ENCODE data around the gene DNAJC18. TPM values are rescaled to one million over a fixed set of nuclear protein-coding genes. Genes with fewer than 3 reads are reported as not detected.

The DNAJC18 gene
- total and polyA plus RNA-seq, 2 experiments from 2014 or later, result 10.9 to 13.4 TPM

DNA sequence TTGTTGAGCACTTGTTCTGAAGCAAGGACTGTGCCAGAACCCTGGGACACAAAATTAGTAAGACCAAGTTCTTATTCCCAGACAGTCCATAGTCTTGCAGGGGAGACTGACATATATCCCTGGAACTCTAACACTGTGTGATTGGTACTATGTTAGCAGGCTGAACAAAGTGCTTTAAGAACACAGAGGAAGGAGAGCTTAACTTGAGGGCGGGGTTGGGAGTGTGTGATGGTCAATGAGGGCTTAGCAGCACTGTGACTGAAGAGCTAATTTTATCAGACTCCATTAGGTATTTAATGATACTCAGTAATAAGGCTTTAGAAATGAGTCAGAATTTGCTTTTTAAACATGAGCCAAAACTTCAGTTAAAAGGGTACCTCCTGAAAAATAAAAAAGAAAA, 20.5 kb downstream of the DNAJC18 start:
- Histone ChIP-seq H3K27me3 (replicated peaks; ENCODE audit: insufficient read depth) (no peaks in the 10 kb centered on the region), H2AFZ (no peak overlapping the region), H3K9ac (no peak overlapping the region), H3K4me2 (ENCODE audit: unreplicated experiment) (no peak overlapping the region), H3K9me2 (ENCODE audit: insufficient read depth) (no peaks in the 10 kb centered on the region), H3K27ac (no peak overlapping the region), H3K4me3 (no peak overlapping the region), H3K9me3 (ENCODE audit: low read depth) (no peaks in the 10 kb centered on the region), H4K20me1 (ENCODE audit: insufficient read depth) (no peaks in the 10 kb centered on the region), H3K79me2 (ENCODE audit: insufficient read depth) (no peaks in the 10 kb centered on the region), H3K4me1 (ENCODE audit: insufficient read depth) (no peaks in the 10 kb centered on the region), H3F3A (ENCODE audit: insufficient read depth) (no peaks in the 10 kb centered on the region), H3K36me3 (ENCODE audit: low read depth) (peaks cover 8% of the 10 kb centered on the region; the same call in 1 of the 2 replicates)
- in situ Hi-C loops (cut with MboI), result no loop called here
- DNase-seq, result no peak
- no peak for TF ChIP-seq EZH2 (IDR thresholded peaks at IDR 0.05; ENCODE audit: insufficient read depth, poor library complexity, severe bottlenecking)
- TF ChIP-seq EZH2phosphoT487 (IDR thresholded peaks at IDR 0.05; ENCODE audit: insufficient read depth, low read depth), result no peak
- 96 to 97% methylated on average over 1 of the region's 1 CpG for WGBS, 2 experiments (ENCODE audit: low coverage in 1 of 2, low lambda C conversion rate in 2 of 2, missing lambda C conversion rate in 2 of 2)

DNA sequence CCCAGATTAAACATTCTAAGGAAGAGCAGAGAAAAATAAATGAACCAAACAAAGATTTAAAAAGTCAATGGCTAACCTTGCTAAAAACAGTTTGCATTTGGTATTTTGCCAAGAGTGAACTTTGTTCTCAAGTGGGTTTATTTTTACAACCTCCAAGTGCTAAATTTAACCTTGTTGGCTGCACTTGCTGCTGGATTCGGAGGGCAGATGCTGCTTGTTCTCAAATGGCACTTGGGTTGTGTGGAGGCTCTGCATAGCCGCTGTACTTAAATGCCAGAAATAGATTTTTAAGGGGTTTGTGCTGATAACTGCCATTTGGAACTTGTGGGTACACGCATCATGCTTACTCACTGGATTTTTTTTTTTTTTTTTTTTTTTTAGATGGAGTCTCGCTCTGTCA, 22.1 kb downstream of the DNAJC18 start:
- 94 to 98% methylated on average over 3 to 4 of the region's 4 CpGs for WGBS, 2 experiments (ENCODE audit: low coverage in 1 of 2, low lambda C conversion rate in 2 of 2, missing lambda C conversion rate in 2 of 2)
- no peak overlapping the region for H3K9ac ChIP-seq
- no peaks in the 10 kb centered on the region for H3K9me3 ChIP-seq (ENCODE audit: low read depth)
- TF ChIP-seq EZH2phosphoT487 (IDR thresholded peaks at IDR 0.05; ENCODE audit: insufficient read depth, low read depth), result no peak
- TF ChIP-seq EZH2 (IDR thresholded peaks at IDR 0.05; ENCODE audit: insufficient read depth, poor library complexity, severe bottlenecking), result no peak
- DNase-seq, result no peak
- H3K79me2 ChIP-seq (ENCODE audit: insufficient read depth), result no peaks in the 10 kb centered on the region
- no peaks in the 10 kb centered on the region for H3K27me3 ChIP-seq (replicated peaks; ENCODE audit: insufficient read depth)
- in situ Hi-C loops (cut with MboI), result no loop called here
- peaks cover 8% of the 10 kb centered on the region; the same call in 1 of the 2 replicates for H3K36me3 ChIP-seq (ENCODE audit: low read depth)
- H2AFZ ChIP-seq, result no peak overlapping the region
- H3K4me3 ChIP-seq, result no peak overlapping the region
- no peak overlapping the region for H3K4me2 ChIP-seq (ENCODE audit: unreplicated experiment)
- H3K27ac ChIP-seq, result no peak overlapping the region
- H3K9me2 ChIP-seq (ENCODE audit: insufficient read depth), result no peaks in the 10 kb centered on the region
- no peaks in the 10 kb centered on the region for H4K20me1 ChIP-seq (ENCODE audit: insufficient read depth)
- H3K4me1 ChIP-seq (ENCODE audit: insufficient read depth), result no peaks in the 10 kb centered on the region
- H3F3A ChIP-seq (ENCODE audit: insufficient read depth), result no peaks in the 10 kb centered on the region

DNA sequence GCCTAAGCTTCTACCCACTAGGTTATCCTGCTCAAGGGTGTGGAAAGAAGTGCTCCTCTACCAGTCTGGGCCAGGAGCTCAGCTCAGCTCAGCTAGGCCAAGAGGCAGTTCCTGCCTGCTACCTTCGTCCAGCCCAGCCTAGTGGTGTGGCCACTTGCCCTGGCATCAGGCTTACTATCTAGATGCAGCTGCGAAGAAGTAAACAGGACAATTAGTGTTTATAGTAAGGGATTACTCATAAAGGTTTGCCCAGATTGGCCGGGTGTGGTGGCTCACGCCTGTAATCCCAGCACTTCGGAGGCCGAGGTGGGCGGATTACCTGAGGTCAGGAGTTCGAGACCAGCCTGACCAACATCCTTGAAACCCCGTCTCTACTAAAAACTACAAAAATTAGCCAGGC, 22.7 kb downstream of the DNAJC18 start:
- 90 to 93% methylated on average over 9 of the region's 9 CpGs for WGBS, 2 experiments (ENCODE audit: low coverage in 1 of 2, low lambda C conversion rate in 2 of 2, missing lambda C conversion rate in 2 of 2)
- H4K20me1 ChIP-seq (ENCODE audit: insufficient read depth), result no peaks in the 10 kb centered on the region
- H3K4me2 ChIP-seq (ENCODE audit: unreplicated experiment), result no peak overlapping the region
- H3K9ac ChIP-seq, result no peak overlapping the region
- no peak for DNase-seq
- TF ChIP-seq EZH2phosphoT487 (IDR thresholded peaks at IDR 0.05; ENCODE audit: insufficient read depth, low read depth) (no peak), EZH2 (IDR thresholded peaks at IDR 0.05; ENCODE audit: insufficient read depth, poor library complexity, severe bottlenecking) (no peak)
- in situ Hi-C loops (cut with MboI), result no loop called here
- H3K9me3 ChIP-seq (ENCODE audit: low read depth), result no peaks in the 10 kb centered on the region
- H3K27me3 ChIP-seq (replicated peaks; ENCODE audit: insufficient read depth), result no peaks in the 10 kb centered on the region
- H3K9me2 ChIP-seq (ENCODE audit: insufficient read depth), result no peaks in the 10 kb centered on the region
- H3K4me1 ChIP-seq (ENCODE audit: insufficient read depth), result peaks cover under 1% of the 10 kb centered on the region; the same call in 1 of the 2 replicates
- H2AFZ ChIP-seq, result no peak overlapping the region
- no peak overlapping the region for H3K27ac ChIP-seq
- peaks cover 4% of the 10 kb centered on the region for H3F3A ChIP-seq (ENCODE audit: insufficient read depth)
- H3K4me3 ChIP-seq, result no peak overlapping the region
- H3K36me3 ChIP-seq (ENCODE audit: low read depth), result peaks cover 8% of the 10 kb centered on the region; the same call in 1 of the 2 replicates
- no peaks in the 10 kb centered on the region for H3K79me2 ChIP-seq (ENCODE audit: insufficient read depth)

DNA sequence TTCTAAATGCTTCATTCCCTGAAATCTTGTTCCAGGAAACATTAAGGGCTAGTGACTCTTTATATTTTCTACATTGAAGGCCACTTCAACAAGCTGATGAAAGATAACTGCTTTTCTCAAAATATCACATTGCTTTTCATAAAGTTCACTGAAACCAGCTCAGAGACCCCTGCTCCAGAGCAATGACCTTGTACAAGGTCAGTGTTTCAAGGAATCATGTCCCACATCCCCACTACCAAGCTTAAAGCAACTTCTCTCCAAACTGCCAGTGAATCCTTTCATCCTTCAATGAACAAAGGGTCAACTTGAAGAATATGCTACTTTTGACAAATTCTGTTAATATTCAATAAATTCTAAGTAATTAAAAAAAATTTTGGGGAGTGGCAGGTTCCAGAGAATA, 23.5 kb downstream of the DNAJC18 start:
- Histone ChIP-seq H3K27ac (no peak overlapping the region), H2AFZ (no peak overlapping the region), H3K9me2 (ENCODE audit: insufficient read depth) (no peaks in the 10 kb centered on the region), H3K36me3 (ENCODE audit: low read depth) (peaks cover 8% of the 10 kb centered on the region; the same call in 1 of the 2 replicates), H3K79me2 (ENCODE audit: insufficient read depth) (no peaks in the 10 kb centered on the region), H3F3A (ENCODE audit: insufficient read depth) (peaks cover 12% of the 10 kb centered on the region), H4K20me1 (ENCODE audit: insufficient read depth) (no peaks in the 10 kb centered on the region), H3K9ac (no peak overlapping the region), H3K27me3 (replicated peaks; ENCODE audit: insufficient read depth) (no peaks in the 10 kb centered on the region), H3K9me3 (ENCODE audit: low read depth) (no peaks in the 10 kb centered on the region), H3K4me2 (ENCODE audit: unreplicated experiment) (no peak overlapping the region), H3K4me1 (ENCODE audit: insufficient read depth) (peaks cover 8% of the 10 kb centered on the region), H3K4me3 (no peak overlapping the region)
- TF ChIP-seq EZH2 (IDR thresholded peaks at IDR 0.05; ENCODE audit: insufficient read depth, poor library complexity, severe bottlenecking), result no peak
- no peak for TF ChIP-seq EZH2phosphoT487 (IDR thresholded peaks at IDR 0.05; ENCODE audit: insufficient read depth, low read depth)
- no peak for DNase-seq
- in situ Hi-C loops (cut with MboI), result no loop called here

Data from GM23248 (cell line).